GM06990 (cell line): Measurements from ENCODE around the gene SPEN.
"Not testable (repeated sequence)": the region's sequence is repeated elsewhere in the genome, so short reads cannot be mapped to it uniquely, and the experiment has no call there.

Source experiments
- DNase-seq: peaks from one replicate; pipeline ENCODE4 v3.0.0-alpha.2; 2011; ENCODE audit not compliant: insufficient read length; ENCODE audit errors: extremely low read depth
- H3K27me3 ChIP-seq: replicated peaks from 2 replicates; pipeline ENCODE4 v1.6.0; 2011; ENCODE audit warnings: low read length; ENCODE audit not compliant: control insufficient read depth, insufficient read depth
- H3K36me3 ChIP-seq: 2 replicates; pipeline ENCODE4 v1.5.1; 2011; ENCODE audit warnings: low read length; ENCODE audit not compliant: control insufficient read depth, insufficient read depth
- H3K4me3 ChIP-seq: replicated peaks from 2 replicates; pipeline ENCODE4 v1.5.1; 2011; ENCODE audit warnings: low read depth, mild to moderate bottlenecking, control low read depth, low read length
- TF ChIP-seq, protein P1 (sequence below): IDR thresholded peaks from 2 replicates; pipeline ENCODE4 v1.5.1; 2011; ENCODE audit warnings: low read length, control low read depth, mild to moderate bottlenecking, inconsistent platforms; ENCODE audit not compliant: insufficient read depth, poor library complexity, severe bottlenecking

SPEN gene

GRCh38 chr1:15816674-15817073 is 30.8 kb upstream of the SPEN start:
- no peak for DNase-seq
- TF ChIP-seq, protein P1, sequence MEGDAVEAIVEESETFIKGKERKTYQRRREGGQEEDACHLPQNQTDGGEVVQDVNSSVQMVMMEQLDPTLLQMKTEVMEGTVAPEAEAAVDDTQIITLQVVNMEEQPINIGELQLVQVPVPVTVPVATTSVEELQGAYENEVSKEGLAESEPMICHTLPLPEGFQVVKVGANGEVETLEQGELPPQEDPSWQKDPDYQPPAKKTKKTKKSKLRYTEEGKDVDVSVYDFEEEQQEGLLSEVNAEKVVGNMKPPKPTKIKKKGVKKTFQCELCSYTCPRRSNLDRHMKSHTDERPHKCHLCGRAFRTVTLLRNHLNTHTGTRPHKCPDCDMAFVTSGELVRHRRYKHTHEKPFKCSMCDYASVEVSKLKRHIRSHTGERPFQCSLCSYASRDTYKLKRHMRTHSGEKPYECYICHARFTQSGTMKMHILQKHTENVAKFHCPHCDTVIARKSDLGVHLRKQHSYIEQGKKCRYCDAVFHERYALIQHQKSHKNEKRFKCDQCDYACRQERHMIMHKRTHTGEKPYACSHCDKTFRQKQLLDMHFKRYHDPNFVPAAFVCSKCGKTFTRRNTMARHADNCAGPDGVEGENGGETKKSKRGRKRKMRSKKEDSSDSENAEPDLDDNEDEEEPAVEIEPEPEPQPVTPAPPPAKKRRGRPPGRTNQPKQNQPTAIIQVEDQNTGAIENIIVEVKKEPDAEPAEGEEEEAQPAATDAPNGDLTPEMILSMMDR = no peak
- Histone ChIP-seq H3K4me3 (no peak overlapping the region), H3K36me3 (no peaks in the 10 kb centered on the region), H3K27me3 (no peaks in the 10 kb centered on the region)

DNA sequence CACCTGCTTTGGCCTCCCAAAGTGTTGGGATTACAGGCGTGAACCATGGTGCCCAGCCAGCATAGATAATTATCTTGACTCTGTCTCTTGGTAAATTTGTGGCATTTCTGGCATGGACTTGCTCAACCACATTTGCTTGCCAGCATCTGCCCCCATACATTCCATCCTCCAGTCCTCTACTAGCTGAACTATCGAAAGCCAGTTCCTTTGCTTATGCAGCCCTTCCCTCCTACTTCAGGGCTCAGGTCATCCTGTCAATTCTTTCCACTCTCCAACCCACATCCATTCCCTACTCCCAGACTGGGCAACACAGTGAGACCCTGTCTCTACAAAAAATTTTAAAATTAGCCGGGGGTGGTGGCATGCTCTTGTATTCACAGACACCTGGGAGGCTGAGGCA is 27.0 kb upstream of the SPEN start:
- TF ChIP-seq, protein P1 = no peak
- H3K36me3 ChIP-seq = no peaks in the 10 kb centered on the region
- no peak for DNase-seq
- no peak overlapping the region for H3K4me3 ChIP-seq
- H3K27me3 ChIP-seq = no peaks in the 10 kb centered on the region

- Histone ChIP-seq H3K4me3 (no peak overlapping the region), H3K27me3 (no peaks in the 10 kb centered on the region), H3K36me3 (no peaks in the 10 kb centered on the region)
- TF ChIP-seq, protein P1 = no peak
- no peak for DNase-seq
Measured at GRCh38 chr1:15825800-15826199, 21.7 kb upstream of the SPEN start.

GRCh38 chr1:15826810-15827507 is 20.5 kb upstream of the SPEN start:
- Histone ChIP-seq H3K27me3 (no peaks in the 10 kb centered on the region), H3K36me3 (no peaks in the 10 kb centered on the region), H3K4me3 (no peak overlapping the region)
- DNase-seq = no peak
- TF ChIP-seq, protein P1 = no peak

DNA sequence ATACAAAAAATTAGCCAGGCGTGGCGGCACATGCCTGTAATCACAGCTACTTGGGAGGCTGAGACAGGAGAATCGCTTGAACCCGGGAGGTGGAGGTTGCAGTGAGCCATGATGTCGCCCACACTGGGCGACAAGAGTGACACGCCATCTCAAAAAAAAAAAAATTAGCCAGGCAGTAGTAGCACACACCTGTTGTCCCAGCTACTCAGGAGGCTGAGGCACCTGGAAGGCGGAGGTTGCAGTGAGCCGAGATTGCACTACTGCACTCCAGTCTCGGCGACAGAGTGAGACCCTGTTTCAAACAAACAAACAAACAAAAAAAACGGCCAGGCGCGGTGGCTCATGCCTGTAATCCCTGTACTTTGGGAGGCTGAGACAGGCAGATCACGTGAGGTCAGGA is 19.9 kb upstream of the SPEN start:
- DNase-seq, H3K27me3 ChIP-seq, H3K4me3 ChIP-seq, H3K36me3 ChIP-seq: not testable (repeated sequence)

- H3K4me3 ChIP-seq, H3K27me3 ChIP-seq, DNase-seq, H3K36me3 ChIP-seq: not testable (repeated sequence)
Measured at GRCh38 chr1:15828931-15829330, 18.6 kb upstream of the SPEN start.

- DNase-seq = no peak
- TF ChIP-seq, protein P1 = no peak
- no peaks in the 10 kb centered on the region for H3K36me3 ChIP-seq
- no peaks in the 10 kb centered on the region for H3K27me3 ChIP-seq
- H3K4me3 ChIP-seq = no peak overlapping the region
Measured at GRCh38 chr1:15830258-15830657, 17.2 kb upstream of the SPEN start.
